HUES48 (cell line): Measurements from ENCODE around the gene PRSS35.
"Not testable (repeated sequence)": the region's sequence is repeated elsewhere in the genome, so short reads cannot be mapped to it uniquely, and the experiment has no call there.

Experiments used
- H3K27ac ChIP-seq: one replicate; pipeline ENCODE4 v1.7.0; 2013; ENCODE audit warnings: low read depth, low read length, inconsistent platforms
- H3K27me3 ChIP-seq: 2 replicates; pipeline ENCODE4 v1.6.1; 2013; ENCODE audit warnings: mild to moderate bottlenecking, low read length; ENCODE audit not compliant: control insufficient read depth, insufficient read depth
- H3K36me3 ChIP-seq: 2 replicates; pipeline ENCODE4 v1.6.1; 2013; ENCODE audit warnings: low read length; ENCODE audit not compliant: control insufficient read depth, insufficient read depth
- H3K4me1 ChIP-seq: 2 replicates; pipeline ENCODE4 v1.6.1; 2013; ENCODE audit warnings: mild to moderate bottlenecking, low read length; ENCODE audit not compliant: control insufficient read depth, insufficient read depth
- H3K4me3 ChIP-seq: 2 replicates; pipeline ENCODE4 v1.5.1; 2013; ENCODE audit warnings: mild to moderate bottlenecking, low read depth, low read length
- H3K9ac ChIP-seq: 2 replicates; pipeline ENCODE4 v1.6.1; 2013; ENCODE audit warnings: mild to moderate bottlenecking, low read depth, low read length, moderate library complexity
- H3K9me3 ChIP-seq: 2 replicates; pipeline ENCODE4 v1.6.1; 2013; ENCODE audit warnings: low read length; ENCODE audit not compliant: control insufficient read depth, insufficient read depth

PRSS35 gene

DNA sequence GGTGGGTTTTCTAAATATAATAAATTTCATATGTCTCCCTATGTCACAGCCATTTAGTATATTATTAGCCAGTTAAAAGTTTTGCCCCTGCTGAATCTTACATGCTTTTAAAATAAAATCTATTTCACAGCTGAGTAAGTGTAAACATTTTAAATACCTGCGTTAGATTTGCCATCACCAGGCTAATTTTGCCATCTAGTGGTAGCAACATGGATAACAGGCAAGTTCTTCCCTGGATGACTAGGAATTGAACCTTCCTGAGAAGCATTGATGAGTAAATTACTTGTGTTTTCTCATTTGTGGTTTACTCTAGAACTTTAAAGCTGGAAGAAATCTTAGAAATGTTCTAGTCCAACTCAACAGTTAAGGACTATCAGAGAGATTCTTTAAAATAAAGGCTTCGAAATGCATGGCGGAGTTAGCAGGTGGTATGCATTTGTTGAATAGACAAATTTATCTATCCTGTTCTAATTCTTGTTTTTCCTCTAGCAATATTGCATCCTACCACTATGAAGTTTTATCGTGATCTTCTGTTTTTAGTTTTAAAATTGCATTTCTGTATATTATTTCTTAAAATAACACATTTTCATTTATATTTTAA, 2.6 kb downstream of the PRSS35 start:
- Histone ChIP-seq H3K27me3 (peaks cover 11% of the 10 kb centered on the region; the same call in 1 of the 2 replicates), H3K9ac (no peak overlapping the region), H3K27ac (no peak overlapping the region), H3K9me3 (no peaks in the 10 kb centered on the region), H3K4me1 (peaks cover 21% of the 10 kb centered on the region), H3K4me3 (no peak overlapping the region), H3K36me3 (no peaks in the 10 kb centered on the region)

DNA sequence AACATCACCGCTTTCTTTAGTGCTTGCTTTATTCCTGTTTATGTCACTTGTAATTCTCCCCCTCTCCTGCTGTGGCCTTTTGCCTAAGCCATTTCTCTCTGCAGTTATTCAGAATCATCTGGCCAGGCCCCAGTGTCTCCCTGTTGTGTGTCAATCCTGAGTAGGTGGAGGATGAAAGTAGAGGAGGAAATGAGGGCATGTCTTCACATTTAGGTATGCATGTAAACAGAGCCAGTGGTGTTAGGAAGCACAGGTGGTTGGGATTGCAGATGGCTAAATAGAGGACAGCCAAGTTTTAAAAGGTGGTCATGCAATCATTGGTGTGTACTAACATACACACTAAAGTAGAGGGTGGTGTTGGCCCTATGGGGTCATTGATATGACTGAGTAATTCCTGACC, 5.2 kb downstream of the PRSS35 start:
- Histone ChIP-seq H3K27ac (peak overlapping the region; percentile 75), H3K36me3 (no peaks in the 10 kb centered on the region), H3K27me3 (peaks cover 11% of the 10 kb centered on the region; the same call in 1 of the 2 replicates), H3K9ac (no peak overlapping the region), H3K9me3 (no peaks in the 10 kb centered on the region), H3K4me3 (no peak overlapping the region), H3K4me1 (peaks cover 21% of the 10 kb centered on the region)

DNA sequence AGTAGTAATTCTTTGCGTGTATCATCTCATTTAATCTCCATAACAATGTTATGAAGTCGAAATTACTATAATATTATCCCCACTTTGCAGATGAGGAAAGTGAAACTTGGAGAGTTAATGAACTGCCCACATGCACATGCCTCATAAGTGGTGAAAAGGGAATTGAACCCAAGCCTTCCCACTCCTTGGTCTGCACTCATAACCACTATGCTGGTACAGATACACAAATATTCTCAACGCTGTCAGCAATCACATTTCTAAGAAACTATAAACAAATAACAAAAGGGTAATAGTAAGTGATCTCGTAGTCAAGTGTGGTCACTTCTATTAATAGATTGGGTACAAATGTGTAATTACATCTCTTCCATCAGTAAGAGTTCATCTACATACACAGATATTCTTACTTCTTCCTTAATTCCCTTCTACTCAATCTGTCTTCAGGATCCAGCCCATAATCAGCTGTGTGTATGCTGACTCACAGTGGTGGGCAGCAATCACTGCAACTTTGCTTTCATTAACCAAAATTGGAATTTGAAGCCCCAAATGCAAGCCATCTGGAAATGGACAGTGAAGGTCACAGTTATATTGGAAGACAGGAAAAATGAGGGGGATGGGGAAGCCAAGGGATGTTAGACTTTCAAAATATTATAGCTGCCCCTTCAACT, 6.6 kb downstream of the PRSS35 start:
- Histone ChIP-seq H3K9ac (no peak overlapping the region), H3K36me3 (no peaks in the 10 kb centered on the region), H3K27ac (no peak overlapping the region), H3K4me1 (peaks cover 16% of the 10 kb centered on the region), H3K4me3 (no peak overlapping the region), H3K27me3 (0 out of 2 replicates have a peak, but pooled peaks cover 1% of the 10 kb centered on the region), H3K9me3 (no peaks in the 10 kb centered on the region)

DNA sequence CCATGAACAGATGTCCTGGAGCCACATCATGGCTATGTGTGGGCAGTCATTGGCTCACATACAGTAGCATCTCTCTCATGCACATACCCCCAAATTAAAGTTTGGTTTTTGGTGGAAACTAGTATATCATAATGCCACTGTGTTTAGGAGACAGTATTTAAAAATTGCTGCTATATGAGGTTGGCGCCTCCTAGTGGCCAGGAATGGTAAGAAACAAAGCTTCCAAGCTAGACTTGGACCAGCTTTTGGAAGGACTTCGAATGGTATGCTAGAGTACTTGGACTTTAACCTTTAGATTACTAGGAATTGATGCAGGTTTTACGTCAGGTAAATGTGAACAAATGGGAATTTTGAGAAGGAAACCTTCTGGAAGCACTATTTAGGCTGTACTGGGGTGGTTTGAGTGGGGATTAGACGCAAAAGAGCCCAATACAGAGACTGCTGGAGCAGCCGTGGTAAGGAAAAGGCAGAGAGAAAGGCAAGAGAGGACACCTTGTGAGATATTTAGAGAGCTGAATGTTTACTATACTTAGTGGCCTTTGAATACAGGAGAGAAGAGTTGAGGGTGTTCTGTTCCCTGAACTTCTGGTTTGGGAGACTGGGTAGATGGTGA, 23.8 kb downstream of the PRSS35 start:
- Histone ChIP-seq H3K27me3 (no peaks in the 10 kb centered on the region), H3K4me3 (no peak overlapping the region), H3K36me3 (no peaks in the 10 kb centered on the region), H3K27ac (no peak overlapping the region), H3K9ac (no peak overlapping the region), H3K9me3 (no peaks in the 10 kb centered on the region), H3K4me1 (no peaks in the 10 kb centered on the region)

DNA sequence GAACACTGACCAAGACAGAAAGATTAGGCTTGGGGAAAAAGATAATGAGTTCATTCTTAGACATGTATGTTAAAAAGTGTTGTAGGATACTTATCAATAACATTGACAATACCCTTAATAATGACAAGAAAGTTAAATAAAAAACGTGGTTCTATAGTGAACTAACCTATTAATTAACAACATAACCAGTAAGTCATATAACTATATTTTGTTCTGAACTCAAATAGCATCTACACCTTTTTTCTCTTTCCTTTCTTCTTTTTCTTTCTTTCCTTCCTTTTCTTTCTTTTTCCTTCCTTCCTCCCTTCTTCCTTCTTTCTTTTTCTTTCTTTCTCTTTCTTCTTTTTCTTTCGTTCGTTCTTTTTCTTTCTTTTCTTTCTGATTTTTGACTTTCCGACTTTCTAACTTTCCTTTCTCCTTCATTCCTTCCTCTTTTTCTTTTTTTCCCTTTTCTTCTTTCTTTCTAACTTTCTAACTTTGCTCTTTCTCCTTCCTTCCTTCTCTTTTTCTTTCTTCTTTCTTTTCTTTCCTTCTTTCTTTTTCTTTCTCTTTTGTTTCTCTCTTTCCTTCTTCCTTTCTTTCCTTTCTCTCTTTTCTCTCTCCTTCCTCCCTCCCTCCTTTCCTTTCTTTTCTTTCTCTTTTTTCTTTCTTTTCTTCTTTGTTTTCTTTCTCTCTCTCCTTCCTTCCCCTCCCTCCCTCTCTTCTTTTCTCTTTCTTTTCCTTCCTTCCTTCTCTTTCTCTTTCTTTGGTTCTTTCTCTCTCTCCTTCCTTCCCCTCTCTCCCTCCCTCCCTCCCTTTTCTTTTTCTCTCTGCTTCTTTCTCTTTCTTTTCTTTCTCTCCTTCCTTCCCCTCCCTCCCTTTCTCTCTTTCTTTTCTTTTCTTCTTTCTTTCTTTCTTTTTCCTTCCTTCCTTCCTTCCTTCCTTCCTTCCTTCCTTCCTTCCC, 24.6 kb downstream of the PRSS35 start:
- no peaks in the 10 kb centered on the region for H3K36me3 ChIP-seq
- H3K4me1 ChIP-seq: no peaks in the 10 kb centered on the region
- no peaks in the 10 kb centered on the region for H3K9me3 ChIP-seq
- no peak overlapping the region for H3K9ac ChIP-seq
- H3K27me3 ChIP-seq: no peaks in the 10 kb centered on the region
- H3K4me3 ChIP-seq: no peak overlapping the region
- H3K27ac ChIP-seq: no peak overlapping the region

DNA sequence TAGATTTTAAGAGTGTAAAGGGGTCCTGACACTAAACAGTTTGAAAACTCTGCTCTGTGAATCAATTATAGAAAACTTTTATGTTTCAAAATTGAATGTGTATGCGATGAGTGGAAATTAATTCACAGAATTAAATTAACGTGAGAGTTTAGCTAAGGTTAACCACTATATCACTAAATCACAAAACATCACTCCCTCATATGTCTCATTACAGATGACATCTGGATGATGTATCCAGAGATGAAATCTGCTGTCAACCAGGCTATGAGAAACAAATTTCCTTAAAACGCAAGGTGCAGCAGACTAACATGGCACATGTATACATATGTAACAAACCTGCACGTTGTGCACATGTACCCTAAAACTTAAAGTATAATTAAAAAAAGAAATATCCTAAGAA, 27.3 kb downstream of the PRSS35 start:
- Histone ChIP-seq H3K27me3 (no peaks in the 10 kb centered on the region), H3K4me1 (no peaks in the 10 kb centered on the region), H3K27ac (no peak overlapping the region), H3K36me3 (no peaks in the 10 kb centered on the region), H3K9ac (no peak overlapping the region), H3K4me3 (no peak overlapping the region), H3K9me3 (no peaks in the 10 kb centered on the region)

DNA sequence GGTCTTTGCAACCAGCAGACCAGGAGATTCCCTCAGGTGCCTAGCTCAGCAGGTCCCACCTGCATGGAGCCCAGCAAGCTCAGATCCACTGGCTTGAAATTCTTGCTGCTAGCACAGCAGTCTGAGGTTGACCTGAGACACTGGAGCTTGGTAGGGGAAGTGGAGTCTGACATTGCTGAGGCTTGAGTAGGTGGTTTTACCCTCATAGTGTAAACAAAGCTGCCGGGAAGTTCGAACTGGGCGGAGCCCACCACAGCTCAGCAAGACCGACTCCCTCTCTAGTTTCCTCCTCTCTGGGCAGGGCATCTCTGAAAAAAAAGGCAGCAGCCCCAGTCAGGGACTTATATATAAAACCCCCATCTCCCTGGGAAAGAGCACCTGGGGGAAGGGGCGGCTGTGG, 34.3 kb downstream of the PRSS35 start:
- Histone ChIP-seq H3K9ac (no peak overlapping the region), H3K27me3 (no peaks in the 10 kb centered on the region), H3K4me3 (no peak overlapping the region), H3K36me3 (no peaks in the 10 kb centered on the region), H3K27ac (no peak overlapping the region), H3K9me3 (no peaks in the 10 kb centered on the region), H3K4me1 (no peaks in the 10 kb centered on the region)

DNA sequence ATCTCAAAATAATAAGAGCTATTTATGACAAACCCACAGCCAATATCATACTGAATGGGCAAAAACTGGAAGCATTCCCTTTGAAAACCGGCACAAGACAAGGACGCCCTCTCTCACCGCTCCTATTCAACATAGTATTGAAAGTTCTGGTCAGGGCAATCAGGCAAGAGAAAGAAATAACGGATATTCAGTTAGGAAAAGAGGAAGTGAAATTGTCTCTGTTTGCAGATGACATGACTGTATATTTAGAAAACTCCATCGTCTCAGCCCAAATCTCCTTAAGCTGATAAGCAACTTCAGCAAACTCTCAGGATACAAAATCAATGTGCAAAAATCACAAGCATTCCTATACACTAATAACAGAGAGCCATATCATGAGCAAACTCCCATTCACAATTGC, 38.1 kb downstream of the PRSS35 start:
- not testable (repeated sequence) for H3K27me3 ChIP-seq, H3K9me3 ChIP-seq, H3K27ac ChIP-seq, H3K36me3 ChIP-seq, H3K4me3 ChIP-seq, H3K4me1 ChIP-seq, H3K9ac ChIP-seq

DNA sequence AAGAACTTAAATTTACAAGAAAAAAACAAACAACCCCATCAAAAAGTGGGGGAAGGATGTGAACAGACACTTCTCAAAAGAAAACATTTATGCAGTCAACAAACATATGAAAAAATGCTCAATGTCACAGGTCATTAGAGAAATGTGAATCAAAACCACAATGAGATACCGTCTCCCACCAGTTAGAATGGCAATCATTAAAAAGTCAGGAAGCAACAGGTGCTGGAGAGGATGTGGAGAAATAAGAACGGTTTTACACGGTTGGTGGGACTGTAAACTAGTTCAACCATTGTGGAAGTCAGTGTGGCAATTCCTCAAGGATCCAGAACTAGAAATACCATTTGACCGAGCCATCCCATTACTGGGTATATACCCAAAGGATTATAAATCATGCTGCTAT, 39.4 kb downstream of the PRSS35 start:
- not testable (repeated sequence) for H3K27ac ChIP-seq, H3K36me3 ChIP-seq, H3K9me3 ChIP-seq, H3K27me3 ChIP-seq, H3K4me1 ChIP-seq, H3K9ac ChIP-seq, H3K4me3 ChIP-seq

DNA sequence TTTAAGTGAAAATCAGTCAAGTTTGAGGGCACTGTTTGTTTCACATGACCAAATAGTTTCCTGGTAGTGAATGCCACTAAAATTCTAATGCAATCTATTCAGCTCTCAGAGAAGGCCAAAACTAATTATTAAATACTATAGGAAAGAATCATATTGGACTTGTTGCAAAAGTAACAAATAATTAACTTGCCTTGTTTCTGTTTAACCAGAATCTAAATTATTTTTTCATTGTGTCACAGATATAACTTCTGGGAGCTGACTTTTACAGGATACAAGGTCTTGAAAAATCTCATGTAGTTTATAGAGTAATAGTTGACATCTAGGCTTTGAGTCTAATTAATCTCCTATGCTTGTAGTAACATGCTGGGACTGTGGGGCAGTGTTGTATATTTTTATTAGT, 44.5 kb downstream of the PRSS35 start:
- no peak overlapping the region for H3K4me3 ChIP-seq
- H3K27ac ChIP-seq: no peak overlapping the region
- H3K9me3 ChIP-seq: no peaks in the 10 kb centered on the region
- H3K36me3 ChIP-seq: no peaks in the 10 kb centered on the region
- no peaks in the 10 kb centered on the region for H3K27me3 ChIP-seq
- H3K4me1 ChIP-seq: no peaks in the 10 kb centered on the region
- no peak overlapping the region for H3K9ac ChIP-seq

DNA sequence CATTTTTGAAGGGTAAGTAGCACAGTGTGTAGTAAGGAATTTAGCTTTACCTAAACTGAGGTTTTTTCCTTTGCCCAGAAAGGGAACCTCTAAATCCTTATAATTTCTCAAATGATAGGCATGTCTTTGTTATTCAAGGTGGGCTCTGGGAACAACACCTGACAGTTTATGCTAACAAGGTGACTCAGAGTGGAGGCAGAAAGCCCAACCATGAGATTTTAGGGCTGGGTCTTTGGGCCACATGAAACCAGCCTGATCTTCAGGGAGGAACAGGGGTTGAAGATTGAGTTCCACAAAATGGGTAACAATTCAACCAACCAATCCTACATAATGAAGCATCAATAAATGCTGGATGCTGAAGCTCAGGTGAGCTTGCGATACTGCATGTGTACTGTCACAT, 46.6 kb downstream of the PRSS35 start:
- H3K27ac ChIP-seq: no peak overlapping the region
- no peaks in the 10 kb centered on the region for H3K27me3 ChIP-seq
- no peak overlapping the region for H3K4me3 ChIP-seq
- no peak overlapping the region for H3K9ac ChIP-seq
- H3K36me3 ChIP-seq: no peaks in the 10 kb centered on the region
- H3K4me1 ChIP-seq: no peaks in the 10 kb centered on the region
- no peaks in the 10 kb centered on the region for H3K9me3 ChIP-seq
